IMR-90 (cell line): ENCODE data around the gene TTC39C. TPM values are rescaled to one million over a fixed set of nuclear protein-coding genes. Genes with fewer than 3 reads are reported as not detected.

Source experiments
- ATAC-seq: fragments of 200-7000 bp; cut with Tn5 transposase; 2 replicates; pipeline ENCODE4 v1.9.1; 2020; ENCODE audit warnings: low read depth, mild to moderate bottlenecking, moderate library complexity
- BruUV-seq: library from RNA; stranded (reverse); fragments of 400-500 nt; replicated peaks from 2 replicates; lab custom pipeline; 2021; lab: Mats Ljungman, UMichigan
- CTCF ChIA-PET: fragments of 300-600 bp; formaldehyde crosslinking; extraction: SDS; loops from one replicate; lab custom pipeline; 2021; ENCODE audit warnings: antibody characterized with exemption; lab: Yijun Ruan, JAX
- POLR2A ChIA-PET: fragments of 300-600 bp; sonication (Branson Sonifier 250); formaldehyde crosslinking; loops from one replicate; lab custom pipeline; 2022; ENCODE audit warnings: antibody characterized with exemption; ENCODE audit not compliant: unreplicated experiment; lab: Charles Lee
- DNase-seq: peaks from one replicate; pipeline ENCODE4 v3.0.0; 2013
- H2AFZ ChIP-seq: replicated peaks from 2 replicates; pipeline ENCODE3; 2013; ENCODE audit warnings: low read length, mild to moderate bottlenecking; ENCODE audit not compliant: poor library complexity
- H2AK5ac ChIP-seq: 2 replicates; pipeline ENCODE4 v1.6.1; 2013; ENCODE audit warnings: low read depth, low read length, inconsistent platforms
- H2AK9ac ChIP-seq: replicated peaks from 2 replicates; pipeline ENCODE3; 2013; ENCODE audit warnings: mild to moderate bottlenecking, low read depth, low read length, moderate library complexity; ENCODE audit not compliant: poor library complexity
- H2BK120ac ChIP-seq: 2 replicates; pipeline ENCODE4 v1.6.1; 2013; ENCODE audit warnings: low read depth, low read length, inconsistent platforms
- H2BK15ac ChIP-seq: 3 replicates; pipeline ENCODE4 v1.6.1; 2013; ENCODE audit warnings: low read depth, low read length, inconsistent platforms
- H2BK20ac ChIP-seq: 2 replicates; pipeline ENCODE4 v1.6.1; 2013; ENCODE audit warnings: low read depth, mild to moderate bottlenecking, inconsistent platforms, low read length, moderate library complexity
- H2BK5ac ChIP-seq: 2 replicates; pipeline ENCODE4 v1.6.1; 2013; ENCODE audit warnings: mild to moderate bottlenecking, low read depth, low read length, inconsistent platforms; ENCODE audit not compliant: poor library complexity, severe bottlenecking
- H3K14ac ChIP-seq: replicated peaks from 2 replicates; pipeline ENCODE4 v1.6.1; 2013; ENCODE audit warnings: low read depth, low read length, inconsistent platforms
- H3K18ac ChIP-seq: 2 replicates; pipeline ENCODE4 v1.6.1; 2013; ENCODE audit warnings: low read depth, low read length, control low read depth
- H3K23ac ChIP-seq: 2 replicates; pipeline ENCODE4 v1.6.1; 2013; ENCODE audit warnings: low read depth, low read length, inconsistent platforms
- H3K27ac ChIP-seq: 2 replicates; pipeline ENCODE4 v1.5.1; 2013; ENCODE audit warnings: mild to moderate bottlenecking, control low read depth, low read length; ENCODE audit not compliant: insufficient read depth
- H3K27me3 ChIP-seq: 2 replicates; pipeline ENCODE4 v1.6.1; 2013; ENCODE audit warnings: low read length; ENCODE audit not compliant: control insufficient read depth, insufficient read depth
- H3K36me3 ChIP-seq: 2 replicates; pipeline ENCODE4 v1.6.1; 2013; ENCODE audit warnings: low read length, mixed read lengths; ENCODE audit not compliant: control insufficient read depth, insufficient read depth
- H3K4ac ChIP-seq: 2 replicates; pipeline ENCODE4 v1.6.1; 2013; ENCODE audit warnings: low read depth, low read length, inconsistent platforms
- H3K4me1 ChIP-seq: 2 replicates; pipeline ENCODE4 v1.6.1; 2013; ENCODE audit warnings: low read length, mixed read lengths; ENCODE audit not compliant: control insufficient read depth, insufficient read depth
- H3K4me2 ChIP-seq: 2 replicates; pipeline ENCODE4 v1.6.1; 2013; ENCODE audit warnings: low read depth, mild to moderate bottlenecking, control low read depth, low read length, moderate library complexity
- H3K4me3 ChIP-seq: 2 replicates; pipeline ENCODE4 v1.5.1; 2013; ENCODE audit warnings: low read depth, mild to moderate bottlenecking, control low read depth, low read length, moderate library complexity; ENCODE audit not compliant: insufficient read depth
- H3K56ac ChIP-seq: 2 replicates; pipeline ENCODE4 v1.6.1; 2013; ENCODE audit warnings: low read length, inconsistent platforms; ENCODE audit not compliant: insufficient read depth; ENCODE audit errors: extremely low read depth
- H3K79me1 ChIP-seq, 2 experiments: 2 replicates each; pipeline ENCODE4 v1.6.1; 2013; ENCODE audit warnings: low read length in 2 of 2, inconsistent platforms in 1 of 2, low read depth in 1 of 2
- H3K9ac ChIP-seq: 2 replicates; pipeline ENCODE4 v1.6.1; 2013; ENCODE audit warnings: low read depth, low read length, control low read depth
- H3K9me1 ChIP-seq: 2 replicates; pipeline ENCODE4 v1.6.1; 2013; ENCODE audit warnings: low read length, inconsistent platforms; ENCODE audit not compliant: insufficient read depth
- H3K9me3 ChIP-seq: 2 replicates; pipeline ENCODE4 v1.6.1; 2013; ENCODE audit warnings: low read length; ENCODE audit not compliant: control insufficient read depth, insufficient read depth
- H4K20me1 ChIP-seq: 2 replicates; pipeline ENCODE4 v1.6.1; 2013; ENCODE audit warnings: low read length, inconsistent platforms; ENCODE audit not compliant: insufficient read depth
- H4K5ac ChIP-seq: 2 replicates; pipeline ENCODE4 v1.6.1; 2013; ENCODE audit warnings: mild to moderate bottlenecking, low read depth, low read length, control low read depth
- H4K8ac ChIP-seq, 2 experiments: 2 replicates each; pipeline ENCODE4 v1.6.1; 2013; ENCODE audit warnings: low read depth in 2 of 2, low read length in 2 of 2, control low read depth in 1 of 2, inconsistent platforms in 1 of 2
- H4K91ac ChIP-seq: 2 replicates; pipeline ENCODE4 v1.6.1; 2013; ENCODE audit warnings: low read depth, low read length, inconsistent platforms; ENCODE audit not compliant: insufficient read depth
- FOS ChIP-seq: fragments of 150-350 bp; IDR thresholded peaks from 2 replicates; pipeline ENCODE4 v1.6.1; 2016; ENCODE audit warnings: low read depth, low read length
- MAFK ChIP-seq: IDR thresholded peaks from 2 replicates; pipeline ENCODE4 v1.6.1; 2012; ENCODE audit warnings: low read depth, low read length, improper control_type of control experiment
- WGBS, 2 experiments: methylation state at CpG; one replicate each; pipeline versions ENCODE4 v1.1.5 to v1.1.7; 2013; ENCODE audit warnings: missing lambda C conversion rate in 2 of 2; ENCODE audit not compliant: insufficient read length in 1 of 2; ENCODE audit errors: extremely low coverage in 2 of 2; 5-methylcytosine and 5-hydroxymethylcytosine counted together
- dilution Hi-C: fragments of 300-500 bp; cut with HindIII; formaldehyde crosslinking; loops from one replicate; pipeline ENCODE4 v1.14.3; 2018; ENCODE audit warnings: low sequenced_read_pairs; ENCODE audit not compliant: unreplicated experiment
- in situ Hi-C: fragments of 300-500 bp; cut with MboI; formaldehyde crosslinking; loops from 3 replicates; pipeline ENCODE4 v1.14.3; 2019; ENCODE audit warnings: low sequenced_read_pairs, inconsistent platforms, mixed read lengths
- intact Hi-C: fragments of 100-400 bp; cut with micrococcal nuclease; formaldehyde crosslinking; loops from 2 replicates; pipeline ENCODE4 v1.10.0; 2022
- polyA plus RNA-seq, 3 experiments: library from polyadenylated mRNA; depleted of rRNA; stranded (reverse); fragments of >200 nt; gene quantifications; 2 replicates each; pipeline ENCODE4 v1.2.3, GENCODE V29; 2012; ENCODE audit warnings: low replicate concordance in 1 of 3
- total RNA-seq: library from RNA; depleted of rRNA; stranded (reverse); fragments of >200 nt; gene quantifications from 2 replicates; pipeline ENCODE4 v1.2.3, GENCODE V29; 2012

TTC39C gene
- total and polyA plus RNA-seq, 2 of the 4 experiments (the other 2 are of a cell fraction) = 8.0 to 20.8 TPM

- ChIA-PET CTCF (interaction anchor here (0.7 to 1.4 kb wide), 2 partner anchors 11 to 1062 kb away, joined by 3 read pairs; no protein-coding TSS in a partner anchor), POLR2A (no interaction called here)
- dilution Hi-C loops (no loop called here), intact Hi-C loops (loop anchor here (5.0 kb wide), 1 partner anchor 63 kb away; no protein-coding TSS in a partner anchor), in situ Hi-C loops (no loop called here)
- no peak overlapping the region for H2AK9ac ChIP-seq
- peaks cover 10% of the 10 kb centered on the region for H3K4me1 ChIP-seq
- H3K79me1 ChIP-seq = no peaks in the 10 kb centered on the region
- WGBS, 2 experiments = no CpG with 5 or more reads among the region's 6 CpGs
- no peak overlapping the region for H2BK120ac ChIP-seq
- H3K23ac ChIP-seq = no peak overlapping the region
- no peaks in the 10 kb centered on the region for H4K20me1 ChIP-seq
- H3K14ac ChIP-seq = no peak overlapping the region
- peak overlapping the region; percentile 48; the same call in 1 of the 2 replicates for H3K18ac ChIP-seq
- H2BK5ac ChIP-seq = no peak overlapping the region
- no TSS peak for BruUV-seq
- TF ChIP-seq MAFK (peak; percentile 85), FOS (no peak)
- H4K5ac ChIP-seq = no peak overlapping the region
- 0 out of 2 replicates have a peak, but pooled peaks cover 2% of the 10 kb centered on the region for H3K9me3 ChIP-seq
- no peak overlapping the region for H2BK20ac ChIP-seq
- no peak overlapping the region for H2AFZ ChIP-seq
- H3K9me1 ChIP-seq = no peaks in the 10 kb centered on the region
- H3K27ac ChIP-seq = no peak overlapping the region
- H3K4me2 ChIP-seq = no peak overlapping the region
- H4K8ac ChIP-seq = no peak overlapping the region
- ATAC-seq = no peak
- no peaks in the 10 kb centered on the region for H3K27me3 ChIP-seq
- no peak overlapping the region for H4K91ac ChIP-seq
- no peaks in the 10 kb centered on the region for H3K36me3 ChIP-seq
- no peak overlapping the region for H3K4me3 ChIP-seq
- H3K9ac ChIP-seq = no peak overlapping the region
- H3K4ac ChIP-seq = no peak overlapping the region
- no peak overlapping the region for H3K56ac ChIP-seq
- peak; percentile 46 for DNase-seq
- H2AK5ac ChIP-seq = no peak overlapping the region
- H2BK15ac ChIP-seq = no peak overlapping the region
Observed at GRCh38 chr18:23990474-23991410, 23.8 kb upstream of the TTC39C start.
